Fibroblast of pulmonary artery (primary cell): ENCODE results near the gene THYN1.
A peak's percentile ranks its signal among the peaks of the same experiment; 100 is the strongest.

Experiments used
- DNase-seq: peaks from one replicate; pipeline ENCODE4 v3.0.0-alpha.2; 2010; ENCODE audit warnings: low read depth
- H3K4me3 ChIP-seq: replicated peaks from 2 replicates; pipeline ENCODE4 v1.5.1; 2011; ENCODE audit warnings: low read depth, mild to moderate bottlenecking, control low read depth, low read length, moderate library complexity
- TF ChIP-seq, protein P1 (sequence below): IDR thresholded peaks from 2 replicates; pipeline ENCODE4 v1.5.1; 2011; ENCODE audit warnings: mild to moderate bottlenecking, control low read depth, low read length, inconsistent platforms; ENCODE audit errors: missing control alignments

THYN1 gene

DNA sequence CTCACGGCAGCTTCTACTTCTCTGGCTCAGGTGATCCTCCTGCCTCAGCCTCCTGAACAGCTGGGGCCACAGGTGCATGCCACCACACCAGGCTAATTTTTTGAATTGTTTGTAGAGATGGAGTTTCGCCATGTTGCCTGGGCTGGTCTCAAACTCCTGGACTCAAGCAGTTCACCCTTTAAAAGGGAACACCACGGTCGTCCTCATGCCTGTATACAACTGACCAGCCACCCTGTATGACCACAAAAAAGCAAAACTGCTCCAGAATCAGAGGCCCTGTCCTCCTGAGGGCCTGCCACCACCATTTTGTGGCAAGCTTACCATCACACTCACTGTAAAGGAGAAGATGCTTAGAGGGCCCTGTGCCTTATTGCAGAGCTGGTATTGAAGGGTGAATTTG lies 25.2 kb upstream of the THYN1 start:
- H3K4me3 ChIP-seq = no peak overlapping the region
- DNase-seq = no peak
- TF ChIP-seq, protein P1, sequence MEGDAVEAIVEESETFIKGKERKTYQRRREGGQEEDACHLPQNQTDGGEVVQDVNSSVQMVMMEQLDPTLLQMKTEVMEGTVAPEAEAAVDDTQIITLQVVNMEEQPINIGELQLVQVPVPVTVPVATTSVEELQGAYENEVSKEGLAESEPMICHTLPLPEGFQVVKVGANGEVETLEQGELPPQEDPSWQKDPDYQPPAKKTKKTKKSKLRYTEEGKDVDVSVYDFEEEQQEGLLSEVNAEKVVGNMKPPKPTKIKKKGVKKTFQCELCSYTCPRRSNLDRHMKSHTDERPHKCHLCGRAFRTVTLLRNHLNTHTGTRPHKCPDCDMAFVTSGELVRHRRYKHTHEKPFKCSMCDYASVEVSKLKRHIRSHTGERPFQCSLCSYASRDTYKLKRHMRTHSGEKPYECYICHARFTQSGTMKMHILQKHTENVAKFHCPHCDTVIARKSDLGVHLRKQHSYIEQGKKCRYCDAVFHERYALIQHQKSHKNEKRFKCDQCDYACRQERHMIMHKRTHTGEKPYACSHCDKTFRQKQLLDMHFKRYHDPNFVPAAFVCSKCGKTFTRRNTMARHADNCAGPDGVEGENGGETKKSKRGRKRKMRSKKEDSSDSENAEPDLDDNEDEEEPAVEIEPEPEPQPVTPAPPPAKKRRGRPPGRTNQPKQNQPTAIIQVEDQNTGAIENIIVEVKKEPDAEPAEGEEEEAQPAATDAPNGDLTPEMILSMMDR = no peak

DNA sequence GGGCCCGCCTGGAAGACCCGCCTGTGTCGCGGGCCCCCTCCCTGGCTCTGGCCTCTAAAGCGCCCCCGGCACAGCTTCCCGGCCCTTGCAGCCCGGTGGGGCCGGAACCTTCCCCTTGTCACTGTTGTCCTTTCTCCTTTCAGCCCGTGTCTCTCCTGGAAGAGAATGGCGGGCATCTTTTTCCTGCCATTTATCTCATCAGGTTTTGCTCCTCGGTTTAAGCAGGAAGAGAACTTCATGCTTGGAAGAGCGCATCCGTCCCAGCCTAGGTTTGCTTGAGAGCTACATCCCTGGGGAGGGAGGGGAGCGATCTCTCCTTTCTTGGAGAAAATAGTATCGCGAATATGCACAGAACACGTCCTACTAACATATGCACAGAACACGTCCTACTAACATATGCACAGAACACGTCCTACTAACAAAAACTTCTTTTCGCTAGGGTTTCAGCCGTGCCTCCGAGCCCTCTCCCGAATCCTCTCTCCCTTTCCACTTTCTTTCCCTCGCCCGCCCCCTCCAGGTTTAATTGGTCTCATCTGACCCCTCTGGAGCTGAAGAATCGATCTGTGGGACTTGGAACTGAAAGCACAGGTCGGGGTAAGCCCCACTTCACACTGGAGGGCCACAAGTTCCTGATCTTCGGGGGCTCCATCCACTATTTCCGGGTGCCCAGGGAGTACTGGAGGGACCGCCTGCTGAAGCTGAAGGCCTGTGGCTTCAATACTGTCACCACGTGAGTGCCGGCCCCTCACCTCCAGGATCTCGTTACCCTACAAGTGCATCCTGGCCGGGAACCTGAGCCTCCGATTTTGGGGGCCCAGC lies 24.2 kb upstream of the THYN1 start:
- H3K4me3 ChIP-seq = no peak overlapping the region
- no peak for DNase-seq

DNA sequence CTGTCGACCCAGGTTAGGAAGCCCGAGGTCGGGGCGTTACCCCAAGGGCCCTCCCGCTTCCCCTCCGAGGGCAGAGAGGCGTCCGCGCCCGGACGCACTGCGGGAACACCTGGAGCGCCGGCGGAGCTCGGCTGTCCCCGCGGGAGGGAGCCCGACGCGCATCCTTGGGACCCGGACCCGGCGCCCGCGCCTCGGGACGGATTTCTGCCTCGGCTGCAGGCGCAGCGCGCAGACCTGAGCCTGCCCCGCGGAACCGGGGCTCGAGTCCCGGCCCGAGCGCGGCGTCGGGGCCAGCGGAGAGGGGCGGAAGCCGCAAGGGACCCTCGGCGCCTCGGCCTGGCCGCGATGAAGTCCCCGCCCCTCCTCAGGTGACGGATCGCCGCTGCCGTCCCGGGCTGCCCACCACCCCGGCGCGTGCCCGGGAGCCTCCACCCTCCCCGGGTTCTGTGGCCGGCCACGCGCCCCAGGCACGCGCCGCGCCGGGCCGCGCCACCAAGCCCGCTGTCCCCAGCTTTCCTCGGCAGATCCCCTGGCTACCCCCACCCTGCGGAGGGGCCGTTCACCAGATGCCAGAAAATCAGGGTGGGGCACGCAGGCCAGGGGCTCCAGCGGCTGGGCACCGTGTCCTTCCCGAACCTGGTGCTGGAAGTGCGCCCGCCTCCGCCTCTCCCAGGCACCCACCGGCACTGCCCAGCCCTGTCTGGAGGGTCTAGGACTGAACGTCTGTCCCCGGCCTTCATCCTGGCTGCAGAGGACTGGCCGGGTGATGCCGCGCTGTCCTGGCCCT lies 23.4 kb upstream of the THYN1 start:
- TF ChIP-seq, protein P1 = no peak
- H3K4me3 ChIP-seq = no peak overlapping the region
- DNase-seq = no peak

More for the DNA sequence above, 24.2 kb upstream of the THYN1 start:
- TF ChIP-seq, protein P1 = no peak

DNA sequence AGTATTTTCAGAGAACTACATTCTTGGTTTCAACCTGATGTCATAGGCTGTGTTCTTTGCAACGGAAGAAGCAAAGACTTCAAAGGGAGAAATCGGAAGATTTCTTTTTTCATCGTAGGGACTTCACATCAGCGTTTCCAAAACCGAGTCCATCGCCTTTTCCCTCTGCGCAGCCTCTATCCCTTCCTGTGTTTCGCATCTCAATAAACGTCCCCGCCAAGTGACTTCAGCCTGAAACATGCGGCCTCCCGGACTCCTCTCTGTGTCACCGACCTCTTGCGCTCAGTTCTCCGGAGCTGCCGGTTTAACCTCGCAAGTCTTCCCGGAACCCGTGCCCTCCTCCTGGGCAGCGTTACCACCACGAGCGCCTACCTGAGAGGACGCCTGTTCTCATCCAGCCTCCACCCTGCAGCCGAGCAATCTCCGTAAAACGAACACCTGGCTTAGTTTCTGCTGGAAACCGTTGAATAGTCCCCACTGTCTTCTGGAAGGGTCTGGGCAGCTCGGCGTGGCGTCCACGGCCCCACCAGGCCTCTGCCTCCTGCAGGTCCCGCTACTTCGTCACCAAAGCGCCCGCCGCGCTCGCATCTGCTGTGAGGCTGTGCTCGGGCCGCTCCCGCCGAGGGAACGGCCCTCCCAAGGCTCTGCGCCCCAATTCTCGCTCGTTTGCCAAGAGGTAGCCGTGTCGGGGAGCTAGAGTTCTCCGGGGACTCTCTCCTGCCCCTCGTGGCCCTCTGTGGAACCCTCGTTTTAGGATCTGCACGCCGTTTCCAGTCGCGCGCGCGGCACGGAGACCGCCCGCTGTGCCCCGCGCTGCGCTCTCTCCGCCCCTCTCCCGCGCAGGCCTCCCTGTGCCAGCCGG lies 22.6 kb upstream of the THYN1 start, which contains the start of gene GLB1L3:
Gene GLB1L3, plus strand, starts transcription at position 846 of the 862 bp plus-strand sequence. CDS start 362 bp downstream, outside the sequence.
- DNase-seq = no peak
- TF ChIP-seq, protein P1 = peak; percentile 5
- H3K4me3 ChIP-seq = no peak within 1 kb of the TSS

DNA sequence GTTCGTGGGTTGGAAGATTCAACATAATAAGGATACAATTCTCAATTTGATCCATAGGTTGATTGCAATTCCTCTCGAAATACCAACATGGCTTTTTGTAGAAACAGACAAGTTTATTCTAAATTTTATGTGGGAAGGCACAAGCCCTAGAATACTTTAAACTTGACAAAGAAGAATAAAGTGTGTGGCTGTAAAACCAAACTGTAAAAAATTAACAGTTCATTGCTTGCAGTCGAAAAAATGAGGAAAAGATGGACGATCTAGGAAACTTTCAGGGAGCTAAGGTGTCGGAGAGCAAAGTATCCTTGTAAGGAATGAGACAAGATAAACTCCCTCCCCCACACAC lies 22.0 kb upstream of the THYN1 start:
- TF ChIP-seq, protein P1 = no peak
- no peak overlapping the region for H3K4me3 ChIP-seq
- DNase-seq = no peak

DNA sequence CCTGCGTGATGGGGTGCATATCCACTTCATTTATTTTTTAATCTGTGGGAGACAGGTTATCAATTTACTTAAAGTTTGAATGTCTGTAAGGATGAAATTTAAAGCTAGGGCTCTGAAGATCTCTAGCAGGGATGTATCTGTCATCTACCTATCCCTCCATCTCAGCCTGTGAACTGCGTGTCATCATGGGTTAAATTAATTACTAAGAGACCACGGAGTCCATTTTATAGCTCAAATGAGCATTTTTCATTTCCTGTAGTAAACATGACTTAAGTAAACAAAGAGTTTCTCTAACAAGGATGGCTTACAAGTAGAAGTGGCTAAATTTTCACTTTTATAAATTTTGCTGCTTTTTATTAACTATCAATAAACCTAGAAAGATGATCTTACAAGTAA lies 20.2 kb upstream of the THYN1 start:
- TF ChIP-seq, protein P1 = no peak
- no peak for DNase-seq
- H3K4me3 ChIP-seq = no peak overlapping the region
